ENCODE results near the gene CD5L. TPM values are rescaled to one million over a fixed set of nuclear protein-coding genes. Genes with fewer than 3 reads are reported as not detected.

Gene CD5L
- total RNA-seq, 1 donor from 2014 or later, result not detected

- Histone ChIP-seq H3K4me1 (no peaks in the 10 kb centered on the region), H3K4me2 (no peak overlapping the region), H4K20me1 (ENCODE audit: low read depth) (no peaks in the 10 kb centered on the region), H3K79me2 (ENCODE audit: low read depth) (no peaks in the 10 kb centered on the region), H3K4me3 (no peak overlapping the region), H3F3A (ENCODE audit: low read depth) (no peaks in the 10 kb centered on the region), H3K9ac (no peak overlapping the region), H3K9me3 (ENCODE audit: low read depth) (no peaks in the 10 kb centered on the region), H3K27me3 (no peaks in the 10 kb centered on the region), H2AFZ (replicated peaks) (no peak overlapping the region), H3K27ac (no peak overlapping the region), H3K36me3 (no peaks in the 10 kb centered on the region)
- no peak for DNase-seq (ENCODE audit: low spot score)
- Mint-ChIP-seq H3K36me3 (no peaks in the 10 kb centered on the region), H3K27me3 (ENCODE audit: insufficient read depth, low read depth) (peaks cover 4% of the 10 kb centered on the region), H3K4me3 (no peak overlapping the region), H3K9me3 (no peaks in the 10 kb centered on the region), H3K4me1 (no peaks in the 10 kb centered on the region), H3K27ac (no peak overlapping the region)
- TF ChIP-seq EZH2phosphoT487 (IDR thresholded peaks at IDR 0.05) (no peak), EZH2 (IDR thresholded peaks at IDR 0.05) (no peak), CTCF (IDR thresholded peaks at IDR 0.05) (no peak)
Observed at GRCh38 chr1:157819215-157819614, 22.4 kb downstream of the CD5L start.

GRCh38 chr1:157813269-157813668 lies 28.3 kb downstream of the CD5L start:
- no peak overlapping the region for H3K4me2 ChIP-seq
- H3K27me3 ChIP-seq, result peaks cover 5% of the 10 kb centered on the region
- H3F3A ChIP-seq (ENCODE audit: low read depth), result no peaks in the 10 kb centered on the region
- no peaks in the 10 kb centered on the region for H3K79me2 ChIP-seq (ENCODE audit: low read depth)
- no peak overlapping the region for H3K27ac ChIP-seq
- DNase-seq (ENCODE audit: low spot score), result no peak
- H3K9me3 ChIP-seq (ENCODE audit: low read depth), result no peaks in the 10 kb centered on the region
- TF ChIP-seq EZH2phosphoT487 (IDR thresholded peaks at IDR 0.05) (no peak), CTCF (IDR thresholded peaks at IDR 0.05) (no peak), EZH2 (IDR thresholded peaks at IDR 0.05) (no peak)
- Mint-ChIP-seq H3K4me1 (no peaks in the 10 kb centered on the region), H3K4me3 (no peak overlapping the region), H3K27ac (no peak overlapping the region), H3K27me3 (ENCODE audit: insufficient read depth, low read depth) (peaks cover 2% of the 10 kb centered on the region), H3K9me3 (peaks cover 3% of the 10 kb centered on the region), H3K36me3 (no peaks in the 10 kb centered on the region)
- H2AFZ ChIP-seq (replicated peaks), result no peak overlapping the region
- no peaks in the 10 kb centered on the region for H3K4me1 ChIP-seq
- H4K20me1 ChIP-seq (ENCODE audit: low read depth), result no peaks in the 10 kb centered on the region
- H3K9ac ChIP-seq, result no peak overlapping the region
- no peak overlapping the region for H3K4me3 ChIP-seq
- no peaks in the 10 kb centered on the region for H3K36me3 ChIP-seq

- no peak for TF ChIP-seq EZH2phosphoT487 (IDR thresholded peaks at IDR 0.05)
- H3K4me3 ChIP-seq, result no peak overlapping the region
- no peak overlapping the region for H3K4me2 ChIP-seq
- no peaks in the 10 kb centered on the region for H3K36me3 Mint-ChIP-seq
- H3K4me3 Mint-ChIP-seq, result no peak overlapping the region
- no peaks in the 10 kb centered on the region for H3K9me3 ChIP-seq (ENCODE audit: low read depth)
- H3K79me2 ChIP-seq (ENCODE audit: low read depth), result no peaks in the 10 kb centered on the region
- no peaks in the 10 kb centered on the region for H3K36me3 ChIP-seq
- no peak overlapping the region for H3K9ac ChIP-seq
- no peaks in the 10 kb centered on the region for H4K20me1 ChIP-seq (ENCODE audit: low read depth)
- no peaks in the 10 kb centered on the region for H3F3A ChIP-seq (ENCODE audit: low read depth)
- no peak overlapping the region for H3K27ac Mint-ChIP-seq
- H3K27me3 ChIP-seq, result peaks cover 8% of the 10 kb centered on the region
- no peak for DNase-seq (ENCODE audit: low spot score)
- H3K27me3 Mint-ChIP-seq (ENCODE audit: insufficient read depth, low read depth), result peaks cover 2% of the 10 kb centered on the region
- no peak overlapping the region for H2AFZ ChIP-seq (replicated peaks)
- no peaks in the 10 kb centered on the region for H3K4me1 ChIP-seq
- H3K9me3 Mint-ChIP-seq, result no peaks in the 10 kb centered on the region
- H3K27ac ChIP-seq, result no peak overlapping the region
- no peaks in the 10 kb centered on the region for H3K4me1 Mint-ChIP-seq
Observed at GRCh38 chr1:157806431-157807149, 35.0 kb downstream of the CD5L start.

- Histone ChIP-seq H2AFZ (replicated peaks) (no peak overlapping the region), H3K9me3 (ENCODE audit: low read depth) (no peaks in the 10 kb centered on the region), H3K9ac (no peak overlapping the region), H3K27me3 (peaks cover 6% of the 10 kb centered on the region), H4K20me1 (ENCODE audit: low read depth) (no peaks in the 10 kb centered on the region), H3K79me2 (ENCODE audit: low read depth) (no peaks in the 10 kb centered on the region), H3K4me3 (no peak overlapping the region), H3K4me2 (no peak overlapping the region), H3K4me1 (no peaks in the 10 kb centered on the region), H3F3A (ENCODE audit: low read depth) (no peaks in the 10 kb centered on the region), H3K36me3 (no peaks in the 10 kb centered on the region), H3K27ac (no peak overlapping the region)
- no peaks in the 10 kb centered on the region for H3K36me3 Mint-ChIP-seq
- no peaks in the 10 kb centered on the region for H3K4me1 Mint-ChIP-seq
- DNase-seq (ENCODE audit: low spot score), result no peak
- TF ChIP-seq CTCF (IDR thresholded peaks at IDR 0.05), result no peak
- no peak overlapping the region for H3K4me3 Mint-ChIP-seq
- no peak overlapping the region for H3K27ac Mint-ChIP-seq
- no peaks in the 10 kb centered on the region for H3K9me3 Mint-ChIP-seq
- peaks cover 2% of the 10 kb centered on the region for H3K27me3 Mint-ChIP-seq (ENCODE audit: insufficient read depth, low read depth)
Observed at GRCh38 chr1:157803851-157804250, 37.8 kb downstream of the CD5L start.
